Stomach (tissue), 9 donors: ENCODE measurements around the gene EPHA6. TPM values are rescaled to one million over a fixed set of nuclear protein-coding genes. Genes with fewer than 3 reads are reported as not detected.

Experiments
- DNase-seq, 2 donors: peaks; one replicate each; pipeline versions ENCODE4 v3.0.0 to v3.0.0-alpha.2; 2013 to 2019
- H3K27ac ChIP-seq, 5 donors: fragments of 200-600 bp in 4 of 5; sonication (generic) in 4 of 5; one replicate each; pipeline ENCODE4 v1.5.1; 2013 to 2019; ENCODE audit warnings: mild to moderate bottlenecking in 1 of 5, moderate library complexity in 1 of 5
- H3K27me3 ChIP-seq, 3 donors: fragments of 200-600 bp; sonication (generic); one replicate each; pipeline ENCODE4 v1.5.1; 2017 to 2019; ENCODE audit warnings: mixed run types in 1 of 3
- H3K36me3 ChIP-seq, 4 donors: fragments of 200-600 bp; sonication (generic); 1 replicate in 3 of 4; 2 replicates in 1 of 4; pipeline ENCODE4 v1.5.1; 2016 to 2019
- H3K4me1 ChIP-seq, 4 donors: fragments of 200-600 bp; sonication (generic); one replicate each; pipeline ENCODE4 v1.5.1; 2016 to 2019
- H3K4me3 ChIP-seq, 4 donors: fragments of 200-600 bp; sonication (generic) in 3 of 4; one replicate each; pipeline ENCODE4 v1.5.1; 2016 to 2019; ENCODE audit warnings: mild to moderate bottlenecking in 1 of 4
- H3K9me3 ChIP-seq, 4 donors: fragments of 200-600 bp; sonication (generic); one replicate each; pipeline ENCODE4 v1.5.1; 2016 to 2019
- EP300 ChIP-seq: sonication (generic); formaldehyde crosslinking; IDR thresholded peaks from one replicate; pipeline ENCODE4 v1.6.1; 2017; ENCODE audit warnings: antibody characterized with exemption
- POLR2A ChIP-seq, 4 donors: fragments of 450-650 bp; IDR thresholded peaks; one replicate each; pipeline ENCODE4 v1.6.1; 2016; ENCODE audit warnings: antibody characterized with exemption in 4 of 4, control low read depth in 2 of 4, mild to moderate bottlenecking in 1 of 4, moderate library complexity in 1 of 4
- POLR2AphosphoS5 ChIP-seq, 3 donors: sonication (generic); formaldehyde crosslinking; IDR thresholded peaks; one replicate each; pipeline ENCODE4 v1.6.1; 2016; ENCODE audit warnings: antibody characterized with exemption in 3 of 3
- WGBS, 5 donors: extraction: QIAGEN DNeasy Blood & Tissue Kit in 3 of 5; methylation state at CpG; one replicate each; pipeline versions ENCODE4 v1.1.5 to v1.1.7; 2013 to 2018; 5-methylcytosine and 5-hydroxymethylcytosine counted together
- intact Hi-C: fragments of 100-400 bp; cut with DNase I; formaldehyde crosslinking; loops from one replicate; pipeline ENCODE4 v1.15.1; 2023; ENCODE audit warnings: low total_unique reads
- polyA plus RNA-seq, 3 donors: library from polyadenylated mRNA; stranded (reverse); fragments of 200-250 nt; gene quantifications; one replicate each; pipeline ENCODE4 v1.2.3, GENCODE V29; 2013
- total RNA-seq, 5 donors: library from RNA; depleted of rRNA; stranded (reverse); fragments of >200 nt; gene quantifications; one replicate each; pipeline versions ENCODE4 v1.1.0 to v1.2.3, GENCODE V29; 2014 to 2016
- TF ChIP-seq, protein P1 (sequence below), 7 experiments: fragments of 450-650 bp in 4 of 7; fragments of 200-600 bp in 3 of 7; sonication (generic) in 3 of 7; IDR thresholded peaks; one replicate each; pipeline ENCODE4 v1.5.1; 2016 to 2019; ENCODE audit warnings: antibody characterized with exemption in 7 of 7, control low read depth in 2 of 7, mild to moderate bottlenecking in 1 of 7
- donor health status: healthy with polysubstance abuse.
- donor health status: Bipolar disorder and iron deficiency.
- donor health status: healthy.

Gene EPHA6
- total and polyA plus RNA-seq, 8 donors: 0.18 to 179 (median 14.7) TPM; not detected in 4

DNA sequence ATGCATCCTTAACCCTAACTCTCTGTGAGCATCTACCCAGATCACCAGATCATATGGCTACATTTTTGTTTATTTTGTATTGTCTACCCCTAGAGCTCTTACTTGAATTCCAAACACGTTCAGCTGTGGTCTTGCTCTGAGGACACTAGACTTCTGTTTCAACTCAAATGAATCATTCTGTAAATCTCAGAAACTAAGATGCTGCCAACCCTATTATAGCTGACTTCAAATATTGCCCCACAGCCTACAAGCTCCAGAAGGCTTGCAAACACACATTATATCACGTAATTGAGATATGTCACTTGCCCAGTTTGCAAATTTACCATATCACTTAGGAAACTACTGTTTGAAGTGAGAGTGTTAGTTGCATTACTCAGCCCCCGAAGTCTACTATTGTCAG is 524.0 kb downstream of the EPHA6 start:
- peaks cover 0 to 13% (median 4%) of the 10 kb centered on the region in 4 donors for H3K9me3 ChIP-seq
- DNase-seq: no peak
- no peaks in the 10 kb centered on the region for H3K27me3 ChIP-seq
- H3K36me3 ChIP-seq: no peaks in the 10 kb centered on the region
- no peak overlapping the region for H3K4me3 ChIP-seq
- intact Hi-C loops: no loop called here
- H3K27ac ChIP-seq: no peak overlapping the region
- WGBS, 5 donors: 35 to 65% (median 46%) methylated on average over 3 of the region's 3 CpGs
- no peaks in the 10 kb centered on the region for H3K4me1 ChIP-seq
- TF ChIP-seq, protein P1, sequence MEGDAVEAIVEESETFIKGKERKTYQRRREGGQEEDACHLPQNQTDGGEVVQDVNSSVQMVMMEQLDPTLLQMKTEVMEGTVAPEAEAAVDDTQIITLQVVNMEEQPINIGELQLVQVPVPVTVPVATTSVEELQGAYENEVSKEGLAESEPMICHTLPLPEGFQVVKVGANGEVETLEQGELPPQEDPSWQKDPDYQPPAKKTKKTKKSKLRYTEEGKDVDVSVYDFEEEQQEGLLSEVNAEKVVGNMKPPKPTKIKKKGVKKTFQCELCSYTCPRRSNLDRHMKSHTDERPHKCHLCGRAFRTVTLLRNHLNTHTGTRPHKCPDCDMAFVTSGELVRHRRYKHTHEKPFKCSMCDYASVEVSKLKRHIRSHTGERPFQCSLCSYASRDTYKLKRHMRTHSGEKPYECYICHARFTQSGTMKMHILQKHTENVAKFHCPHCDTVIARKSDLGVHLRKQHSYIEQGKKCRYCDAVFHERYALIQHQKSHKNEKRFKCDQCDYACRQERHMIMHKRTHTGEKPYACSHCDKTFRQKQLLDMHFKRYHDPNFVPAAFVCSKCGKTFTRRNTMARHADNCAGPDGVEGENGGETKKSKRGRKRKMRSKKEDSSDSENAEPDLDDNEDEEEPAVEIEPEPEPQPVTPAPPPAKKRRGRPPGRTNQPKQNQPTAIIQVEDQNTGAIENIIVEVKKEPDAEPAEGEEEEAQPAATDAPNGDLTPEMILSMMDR (IDR thresholded peaks at IDR 0.05): no peak
- TF ChIP-seq POLR2A (IDR thresholded peaks at IDR 0.05) (no peak), EP300 (no peak), POLR2AphosphoS5 (IDR thresholded peaks at IDR 0.05) (no peak)

DNA sequence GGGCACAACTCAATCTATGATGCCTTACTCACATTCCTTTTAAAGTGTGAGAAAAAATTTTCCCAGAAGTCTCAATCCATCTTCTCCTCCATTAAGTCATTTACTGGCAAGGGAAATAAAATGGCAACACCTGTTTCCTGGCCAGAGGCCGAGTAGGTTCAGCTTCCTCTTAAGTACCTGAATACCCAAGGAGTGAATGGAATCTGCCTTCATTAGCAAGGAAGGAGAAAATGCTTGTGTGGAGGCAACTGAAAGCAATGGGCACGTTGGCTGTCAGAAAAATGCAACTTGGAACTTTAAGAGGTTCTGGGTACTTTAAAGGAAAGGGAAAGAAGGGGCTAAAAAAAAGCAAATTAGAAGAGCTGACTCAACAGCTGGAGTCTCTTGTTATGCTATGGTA is 526.5 kb downstream of the EPHA6 start:
- TF ChIP-seq EP300: no peak
- TF ChIP-seq POLR2AphosphoS5 (IDR thresholded peaks at IDR 0.05): no peak
- TF ChIP-seq, protein P1 (IDR thresholded peaks at IDR 0.05): no peak
- no peak for TF ChIP-seq POLR2A (IDR thresholded peaks at IDR 0.05)
- H3K4me1 ChIP-seq: no peaks in the 10 kb centered on the region
- H3K27ac ChIP-seq: no peak overlapping the region
- H3K9me3 ChIP-seq: peaks cover 0 to 7% (median 0%) of the 10 kb centered on the region in 4 donors
- intact Hi-C loops: no loop called here
- H3K36me3 ChIP-seq: no peaks in the 10 kb centered on the region
- H3K27me3 ChIP-seq: no peaks in the 10 kb centered on the region
- 56 to 64% (median 57%) methylated on average over 2 of the region's 2 CpGs for WGBS, 5 donors
- no peak for DNase-seq
- H3K4me3 ChIP-seq: no peak overlapping the region

DNA sequence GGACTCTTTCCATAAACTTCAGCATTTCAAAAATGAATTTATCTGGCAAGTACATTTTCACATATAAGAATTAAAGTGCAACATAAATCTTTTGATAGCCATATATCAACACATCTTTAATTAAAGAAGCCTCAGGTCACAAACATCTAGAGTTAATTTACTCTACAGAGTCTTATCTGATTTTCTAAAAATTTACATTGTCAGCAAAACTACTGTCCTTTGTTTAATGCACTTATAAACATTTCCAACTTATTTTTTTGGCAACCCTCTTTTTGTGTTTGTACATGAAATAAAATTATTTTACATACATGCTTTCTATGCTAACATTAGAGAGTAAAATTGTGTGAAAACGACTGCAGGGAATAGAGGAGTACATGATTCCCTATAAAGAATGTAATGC is 533.4 kb downstream of the EPHA6 start:
- intact Hi-C loops: no loop called here
- no peak for TF ChIP-seq POLR2A (IDR thresholded peaks at IDR 0.05)
- TF ChIP-seq, protein P1 (IDR thresholded peaks at IDR 0.05): no peak
- no peak for TF ChIP-seq POLR2AphosphoS5 (IDR thresholded peaks at IDR 0.05)
- TF ChIP-seq EP300: no peak
- 43 to 64% (median 57%) methylated on average over 1 of the region's 1 CpG for WGBS, 5 donors

DNA sequence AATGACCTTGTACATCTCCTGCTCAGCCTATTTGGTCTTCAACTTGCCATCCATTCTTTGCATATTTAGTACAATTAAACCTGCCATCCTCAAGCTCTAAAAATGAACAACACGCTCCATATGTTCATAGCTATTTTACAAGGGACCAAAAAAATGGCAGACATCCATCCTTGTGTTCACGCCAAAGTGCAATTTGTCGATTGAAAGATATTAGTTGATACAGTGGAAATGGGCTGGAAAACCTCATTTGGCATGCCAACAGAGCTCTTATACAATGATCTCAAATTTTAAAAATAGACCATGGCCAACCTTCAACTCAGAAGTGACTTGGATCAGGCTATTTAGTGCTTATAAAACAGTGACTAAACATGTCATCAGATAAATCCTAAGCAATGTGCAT is 536.6 kb downstream of the EPHA6 start:
- 80 to 89% (median 87%) methylated on average over 3 of the region's 3 CpGs for WGBS, 5 donors
- no peak overlapping the region for H3K27ac ChIP-seq
- no peaks in the 10 kb centered on the region for H3K36me3 ChIP-seq
- DNase-seq: no peak
- TF ChIP-seq POLR2A (IDR thresholded peaks at IDR 0.05) (no peak), POLR2AphosphoS5 (IDR thresholded peaks at IDR 0.05) (no peak), EP300 (no peak)
- TF ChIP-seq, protein P1 (IDR thresholded peaks at IDR 0.05): no peak
- H3K4me1 ChIP-seq: no peaks in the 10 kb centered on the region
- intact Hi-C loops: no loop called here
- no peaks in the 10 kb centered on the region for H3K27me3 ChIP-seq
- peaks cover 0 to 18% (median 0%) of the 10 kb centered on the region in 4 donors for H3K9me3 ChIP-seq
- H3K4me3 ChIP-seq: no peak overlapping the region

More for the DNA sequence above, 533.4 kb downstream of the EPHA6 start:
- H3K4me1 ChIP-seq: no peaks in the 10 kb centered on the region
- H3K27me3 ChIP-seq: no peaks in the 10 kb centered on the region
- H3K4me3 ChIP-seq: no peak overlapping the region
- H3K36me3 ChIP-seq: no peaks in the 10 kb centered on the region
- peaks cover 0 to 4% (median 0%) of the 10 kb centered on the region in 4 donors for H3K9me3 ChIP-seq
- DNase-seq: no peak
- no peak overlapping the region for H3K27ac ChIP-seq
